ENCODE results near the gene ZNF358.

GRCh38 chr19:7533925-7534480 is 18.1 kb downstream of the ZNF358 start:
- no peak for TF ChIP-seq EZH2 (IDR thresholded peaks at IDR 0.05; ENCODE audit: low read length, missing control alignments)
- TF ChIP-seq, protein P1, sequence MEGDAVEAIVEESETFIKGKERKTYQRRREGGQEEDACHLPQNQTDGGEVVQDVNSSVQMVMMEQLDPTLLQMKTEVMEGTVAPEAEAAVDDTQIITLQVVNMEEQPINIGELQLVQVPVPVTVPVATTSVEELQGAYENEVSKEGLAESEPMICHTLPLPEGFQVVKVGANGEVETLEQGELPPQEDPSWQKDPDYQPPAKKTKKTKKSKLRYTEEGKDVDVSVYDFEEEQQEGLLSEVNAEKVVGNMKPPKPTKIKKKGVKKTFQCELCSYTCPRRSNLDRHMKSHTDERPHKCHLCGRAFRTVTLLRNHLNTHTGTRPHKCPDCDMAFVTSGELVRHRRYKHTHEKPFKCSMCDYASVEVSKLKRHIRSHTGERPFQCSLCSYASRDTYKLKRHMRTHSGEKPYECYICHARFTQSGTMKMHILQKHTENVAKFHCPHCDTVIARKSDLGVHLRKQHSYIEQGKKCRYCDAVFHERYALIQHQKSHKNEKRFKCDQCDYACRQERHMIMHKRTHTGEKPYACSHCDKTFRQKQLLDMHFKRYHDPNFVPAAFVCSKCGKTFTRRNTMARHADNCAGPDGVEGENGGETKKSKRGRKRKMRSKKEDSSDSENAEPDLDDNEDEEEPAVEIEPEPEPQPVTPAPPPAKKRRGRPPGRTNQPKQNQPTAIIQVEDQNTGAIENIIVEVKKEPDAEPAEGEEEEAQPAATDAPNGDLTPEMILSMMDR (conservative IDR thresholded peaks at IDR 0.05 in 1 of 2, IDR thresholded peaks at IDR 0.05 in 1 of 2; ENCODE audit: low read depth in 1 of 2, low read length in 2 of 2): no peak

Measured in fibroblast of lung (primary cell).